GM19468 (cell line): ENCODE measurements around the gene CSK.
"Not testable (repeated sequence)": the region's sequence is repeated elsewhere in the genome, so short reads cannot be mapped to it uniquely, and the experiment has no call there.

Experiments used
- ATAC-seq: cut with Tn5 transposase; IDR thresholded peaks from one replicate; pipeline ENCODE4 v1.9.1; 2021; ENCODE audit warnings: mild to moderate bottlenecking, moderate library complexity, moderate number of reproducible peaks; ENCODE audit not compliant: unreplicated experiment; ENCODE audit errors: extremely low read depth

The CSK gene

GRCh38 chr15:74786081-74786480 is 4.2 kb downstream of the CSK start:
- ATAC-seq: not testable (repeated sequence)

DNA sequence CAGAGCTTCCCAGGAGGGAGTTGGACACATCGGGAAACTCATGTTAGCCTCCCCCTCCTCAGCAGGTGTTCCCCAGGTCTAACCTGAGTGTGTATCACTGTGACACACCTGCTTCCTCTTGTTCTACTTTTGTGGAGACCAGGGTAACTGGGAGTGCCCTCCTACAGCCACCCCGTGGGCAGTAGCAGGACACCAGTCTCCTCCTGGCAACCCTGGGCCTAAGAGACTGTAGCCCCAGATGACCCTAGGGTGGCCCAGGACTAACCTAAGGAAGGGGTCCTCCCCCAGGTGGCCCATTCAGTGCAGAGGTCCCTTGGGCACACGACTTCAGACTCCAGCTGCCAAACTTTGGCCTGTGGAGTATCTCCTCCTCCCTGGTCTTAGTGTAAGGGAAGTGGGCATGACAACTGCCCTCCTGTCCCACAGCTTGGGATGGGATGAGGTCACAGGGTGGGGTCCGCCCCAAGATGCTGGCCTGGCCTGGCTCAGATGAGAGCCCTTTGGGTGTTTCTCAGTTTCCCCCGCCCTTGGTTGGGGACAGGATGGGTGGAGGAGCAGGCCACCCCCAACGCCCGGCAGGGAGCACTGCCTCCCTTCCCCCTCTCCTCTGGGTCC is 4.8 kb downstream of the CSK start:
- no peak for ATAC-seq

DNA sequence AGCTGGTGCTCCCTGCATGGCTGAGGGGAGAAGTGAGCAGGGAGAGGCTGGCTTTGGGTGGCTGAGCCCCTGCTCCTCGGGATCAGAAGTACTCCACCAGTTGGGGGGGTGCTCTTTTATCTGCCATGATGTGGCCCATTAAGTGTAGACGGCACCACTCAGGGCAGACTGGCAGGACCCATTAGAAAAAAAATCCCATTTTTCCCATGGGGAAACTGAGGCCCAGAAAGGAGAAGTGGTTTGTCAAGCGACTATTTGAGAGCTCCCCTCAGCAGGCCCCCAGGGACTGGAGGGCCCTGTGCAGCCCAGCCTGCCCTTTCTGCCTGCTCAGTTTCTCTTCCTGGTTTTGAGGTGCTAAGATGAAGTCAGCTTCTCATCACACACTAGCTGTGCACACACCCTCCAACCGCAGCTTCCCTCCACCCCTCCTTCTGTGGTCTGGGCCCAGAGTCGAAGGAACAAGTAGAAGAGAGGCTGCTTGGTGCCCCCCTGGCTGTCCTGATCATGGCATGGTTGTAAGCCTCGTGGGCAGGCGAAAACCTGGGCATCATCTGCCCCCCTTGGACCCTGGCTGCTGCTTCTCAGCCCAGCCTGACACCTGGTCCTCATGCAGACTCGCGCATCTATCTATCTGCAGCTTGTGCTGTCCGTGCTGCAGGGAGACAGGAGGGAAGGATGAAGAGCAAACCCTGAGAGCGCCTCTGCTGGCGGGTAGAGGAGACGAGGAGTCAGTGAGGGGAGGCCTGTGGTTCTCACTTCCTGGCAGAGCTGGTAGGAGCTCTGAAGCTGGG is 5.6 kb downstream of the CSK start:
- ATAC-seq: peak; percentile 31

- no peak for ATAC-seq
Observed at GRCh38 chr15:74788042-74788682, 6.3 kb downstream of the CSK start.

GRCh38 chr15:74788683-74789151 is 6.8 kb downstream of the CSK start:
- ATAC-seq: no peak

- ATAC-seq: no peak
Observed at GRCh38 chr15:74789171-74789631, 7.3 kb downstream of the CSK start.

- ATAC-seq: no peak
Observed at GRCh38 chr15:74789741-74790079, 7.8 kb downstream of the CSK start.

DNA sequence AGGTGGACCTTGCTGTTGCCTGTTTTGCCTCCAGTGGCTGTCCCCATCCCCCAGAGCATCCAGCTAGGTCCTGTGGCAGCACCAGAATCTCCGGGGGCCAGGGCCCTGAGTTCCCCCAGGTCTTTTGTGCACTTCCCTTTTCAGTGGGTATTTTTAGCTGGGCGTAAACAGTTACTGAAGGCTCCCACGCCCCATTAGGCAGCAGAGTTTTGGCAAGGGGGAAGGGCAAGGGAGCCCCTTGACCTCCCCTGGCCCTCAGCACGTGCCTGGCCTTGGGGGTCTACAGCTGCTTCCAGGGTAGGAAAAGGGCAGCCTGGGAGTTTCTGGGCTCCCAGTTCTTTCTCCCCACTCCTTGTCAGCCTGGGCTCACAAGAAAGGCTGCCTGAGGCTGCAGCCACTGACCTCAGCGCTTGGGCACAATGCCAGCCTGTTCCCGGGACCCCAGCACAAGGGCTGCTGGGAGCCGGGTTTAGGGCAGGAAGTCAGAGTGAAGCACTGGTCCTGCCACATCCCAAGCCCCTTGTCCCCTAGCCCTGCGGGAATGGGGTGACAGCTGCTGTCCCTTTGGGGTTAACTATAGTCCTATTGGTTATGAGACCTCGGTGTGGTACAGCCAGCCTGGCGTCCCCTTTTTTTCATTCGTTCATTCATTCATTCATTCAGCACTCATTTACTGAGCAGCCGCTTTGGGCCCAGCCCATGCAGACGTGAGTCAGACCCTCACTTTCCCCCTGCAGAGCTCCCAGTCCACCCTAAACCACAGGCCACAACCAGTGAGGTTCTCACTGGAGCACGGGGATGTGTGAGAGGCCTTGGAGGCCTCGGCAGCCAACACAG is 8.4 kb downstream of the CSK start:
- ATAC-seq: no peak

- no peak for ATAC-seq
Observed at GRCh38 chr15:74791007-74791406, 9.1 kb downstream of the CSK start.

GRCh38 chr15:74791667-74792066 is 9.8 kb downstream of the CSK start:
- no peak for ATAC-seq

- ATAC-seq: no peak
Observed at GRCh38 chr15:74792227-74793016, 10.5 kb downstream of the CSK start.

- ATAC-seq: no peak
Observed at GRCh38 chr15:74793135-74794028, 11.5 kb downstream of the CSK start.

- no peak for ATAC-seq
Observed at GRCh38 chr15:74794248-74794969, 12.5 kb downstream of the CSK start.

DNA sequence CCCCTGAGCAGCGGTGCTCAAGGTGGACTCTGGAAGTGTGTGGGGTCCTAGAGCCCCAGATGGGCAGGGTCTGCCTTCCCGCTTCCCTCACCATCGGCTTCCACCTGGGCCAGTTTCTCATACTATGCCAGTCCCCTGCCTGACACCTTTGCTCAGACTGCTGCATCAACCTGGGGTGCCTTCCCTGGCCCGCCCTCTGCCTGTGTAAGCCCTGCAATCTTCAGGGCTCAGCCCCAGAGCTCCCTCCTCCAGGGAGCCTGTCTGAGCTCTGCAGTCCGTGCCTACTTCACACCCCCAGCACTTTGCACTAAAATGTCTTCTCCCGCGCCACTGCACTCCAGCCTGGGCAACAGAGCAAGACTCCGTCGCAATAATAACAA is 13.1 kb downstream of the CSK start:
- no peak for ATAC-seq

DNA sequence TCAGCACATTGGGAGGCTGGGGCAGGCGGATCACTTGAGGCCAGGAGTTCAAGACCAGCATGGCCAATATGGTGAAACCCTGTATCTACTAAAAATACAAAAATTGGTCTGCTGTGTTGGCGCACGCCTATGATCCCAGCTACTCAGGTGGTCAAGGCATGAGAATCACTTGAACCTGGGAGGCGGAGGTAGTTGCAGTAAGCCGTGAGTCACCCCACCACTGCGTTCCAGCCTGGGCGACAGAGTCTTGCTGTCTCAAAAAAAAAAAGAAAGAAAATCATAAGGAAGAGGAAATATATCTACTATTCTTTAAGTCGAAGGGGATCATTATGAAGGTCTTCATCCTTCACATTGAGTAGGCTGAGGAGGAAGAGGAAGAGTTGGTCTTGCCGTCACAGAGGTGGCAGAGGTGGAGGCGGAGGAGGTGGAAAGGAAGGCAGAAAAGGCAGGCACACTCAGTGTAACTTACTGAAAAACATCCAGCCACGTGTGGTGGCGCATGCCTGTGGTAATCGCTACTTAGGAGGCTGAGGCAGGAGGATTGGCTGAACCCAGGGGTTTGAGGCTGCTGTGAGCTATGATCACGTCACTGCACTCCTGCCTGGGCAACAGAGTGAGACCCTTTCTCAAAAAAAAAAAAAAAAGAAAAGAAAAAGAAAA is 14.2 kb downstream of the CSK start:
- ATAC-seq: no peak

DNA sequence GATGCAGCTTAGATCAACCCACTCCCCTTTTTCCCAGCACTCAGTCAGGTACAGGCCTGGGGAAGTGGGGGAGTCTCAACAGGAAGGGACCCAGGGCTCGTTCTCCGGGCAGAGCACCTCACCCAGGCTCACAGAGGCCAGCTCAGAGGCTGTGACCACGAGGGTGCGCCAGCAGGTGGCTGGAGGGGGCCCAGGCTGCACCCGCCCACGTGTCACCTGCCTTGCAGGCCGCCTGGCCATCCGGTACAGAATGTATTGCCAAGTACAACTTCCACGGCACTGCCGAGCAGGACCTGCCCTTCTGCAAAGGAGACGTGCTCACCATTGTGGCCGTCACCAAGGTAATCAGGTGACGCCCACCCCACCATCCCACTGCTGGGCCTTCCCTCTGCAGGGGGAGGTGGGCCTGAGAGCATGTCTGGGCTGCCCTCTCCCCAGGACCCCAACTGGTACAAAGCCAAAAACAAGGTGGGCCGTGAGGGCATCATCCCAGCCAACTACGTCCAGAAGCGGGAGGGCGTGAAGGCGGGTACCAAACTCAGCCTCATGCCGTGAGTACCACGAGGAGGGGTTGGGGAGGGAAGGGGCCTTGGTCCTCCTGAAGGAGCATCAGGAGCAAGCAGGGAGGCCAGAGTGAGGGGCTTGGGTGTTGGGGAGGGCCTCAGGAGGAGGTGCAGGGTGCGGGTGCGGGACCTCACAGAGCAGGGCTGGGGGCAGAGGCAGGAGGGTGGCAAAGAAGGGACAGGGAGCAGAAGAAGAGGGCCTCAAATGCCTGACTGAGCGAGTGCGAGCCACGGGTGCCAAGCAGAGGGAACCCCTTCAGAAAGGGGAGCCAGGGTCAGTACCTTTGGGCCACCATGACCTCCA is 16.7 kb downstream of the CSK start:
- ATAC-seq: no peak
